Gastroesophageal sphincter (tissue), 3 donors: ENCODE data around the gene CRTC3.

Source experiments
- EP300 ChIP-seq: sonication (generic); formaldehyde crosslinking; IDR thresholded peaks from one replicate; pipeline ENCODE4 v1.6.1; 2017; ENCODE audit warnings: antibody characterized with exemption, mild to moderate bottlenecking
- POLR2A ChIP-seq, 2 donors: fragments of 450-650 bp; IDR thresholded peaks; one replicate each; pipeline ENCODE4 v1.6.1; 2017; ENCODE audit warnings: antibody characterized with exemption in 2 of 2, mild to moderate bottlenecking in 2 of 2, moderate library complexity in 1 of 2
- TF ChIP-seq, protein P1 (sequence below), 4 experiments: fragments of 200-600 bp in 2 of 4; fragments of 450-650 bp in 2 of 4; sonication (generic) in 1 of 4; IDR thresholded peaks; one replicate each; pipeline ENCODE4 v1.5.1; 2017 to 2019; ENCODE audit warnings: antibody characterized with exemption in 4 of 4, mild to moderate bottlenecking in 2 of 4, moderate library complexity in 2 of 4

DNA sequence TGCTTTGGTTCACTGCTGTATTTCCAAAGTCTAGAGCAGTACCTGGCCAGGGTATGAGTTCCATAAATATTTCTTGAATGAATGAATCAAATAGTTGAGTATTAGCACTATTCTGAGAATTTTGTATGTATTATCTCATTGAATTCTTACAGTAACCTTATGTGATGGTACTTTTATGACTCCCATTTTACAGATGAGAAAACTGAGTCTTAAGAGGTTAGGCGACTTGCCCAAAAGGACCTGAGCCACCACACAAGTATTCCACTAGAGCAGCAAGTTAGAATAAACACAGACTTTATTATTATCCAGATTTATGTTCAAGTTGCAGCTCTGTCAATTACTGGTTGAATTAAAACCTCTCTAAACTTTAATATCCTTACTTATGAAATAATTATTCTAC is 29.4 kb downstream of the CRTC3 start:
- TF ChIP-seq, protein P1, sequence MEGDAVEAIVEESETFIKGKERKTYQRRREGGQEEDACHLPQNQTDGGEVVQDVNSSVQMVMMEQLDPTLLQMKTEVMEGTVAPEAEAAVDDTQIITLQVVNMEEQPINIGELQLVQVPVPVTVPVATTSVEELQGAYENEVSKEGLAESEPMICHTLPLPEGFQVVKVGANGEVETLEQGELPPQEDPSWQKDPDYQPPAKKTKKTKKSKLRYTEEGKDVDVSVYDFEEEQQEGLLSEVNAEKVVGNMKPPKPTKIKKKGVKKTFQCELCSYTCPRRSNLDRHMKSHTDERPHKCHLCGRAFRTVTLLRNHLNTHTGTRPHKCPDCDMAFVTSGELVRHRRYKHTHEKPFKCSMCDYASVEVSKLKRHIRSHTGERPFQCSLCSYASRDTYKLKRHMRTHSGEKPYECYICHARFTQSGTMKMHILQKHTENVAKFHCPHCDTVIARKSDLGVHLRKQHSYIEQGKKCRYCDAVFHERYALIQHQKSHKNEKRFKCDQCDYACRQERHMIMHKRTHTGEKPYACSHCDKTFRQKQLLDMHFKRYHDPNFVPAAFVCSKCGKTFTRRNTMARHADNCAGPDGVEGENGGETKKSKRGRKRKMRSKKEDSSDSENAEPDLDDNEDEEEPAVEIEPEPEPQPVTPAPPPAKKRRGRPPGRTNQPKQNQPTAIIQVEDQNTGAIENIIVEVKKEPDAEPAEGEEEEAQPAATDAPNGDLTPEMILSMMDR (IDR thresholded peaks at IDR 0.05): no peak
- TF ChIP-seq EP300: no peak
- TF ChIP-seq POLR2A (IDR thresholded peaks at IDR 0.05): no peak
